ENCODE results near the gene TEX264. TPM values are rescaled to one million over a fixed set of nuclear protein-coding genes. Genes with fewer than 3 reads are reported as not detected.

TEX264 gene
- total RNA-seq, 4 donors from 2014 or later: 60.9 to 116 (median 88.2) TPM

DNA sequence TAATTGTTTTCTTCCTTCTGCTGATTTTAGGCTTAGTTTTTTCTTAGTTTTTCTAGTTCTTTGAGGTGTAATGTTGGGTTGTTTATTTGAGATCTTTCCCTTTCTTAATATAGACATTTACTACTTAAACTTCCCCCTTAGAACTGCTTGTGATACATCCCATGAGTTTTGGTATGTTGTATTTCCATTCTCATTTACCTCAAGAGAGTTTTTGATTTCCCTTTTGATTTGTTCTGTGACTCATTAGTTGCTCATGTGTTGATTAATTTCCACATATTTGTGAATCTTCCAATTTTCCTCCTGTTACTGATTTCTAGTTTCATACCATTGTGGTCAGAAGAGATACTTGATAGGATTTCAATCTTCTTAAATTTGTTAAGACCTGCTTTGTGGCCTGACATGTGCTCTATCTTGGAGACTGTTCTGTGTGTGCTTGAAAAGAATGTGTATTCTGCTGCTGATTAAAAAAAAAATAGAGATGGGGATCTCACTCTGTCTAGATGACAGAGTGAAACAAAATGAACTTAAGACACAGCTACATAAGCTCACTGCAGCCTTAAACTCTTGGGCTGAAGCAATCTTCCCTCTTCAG lies 58.1 kb downstream of the TEX264 start:
- intact Hi-C loops (cut with DNase I; ENCODE audit: low total_unique reads) (no loop called here), in situ Hi-C loops (cut with MboI; ENCODE audit: low pct_ligation_motif_present in 1 of 4, low pct_unique_long_range_greater_than_20kb in 1 of 4, low sequenced_read_pairs in 3 of 4) (no loop called here)
- no peak for TF ChIP-seq POLR2A (IDR thresholded peaks at IDR 0.05)
- TF ChIP-seq, protein P1, sequence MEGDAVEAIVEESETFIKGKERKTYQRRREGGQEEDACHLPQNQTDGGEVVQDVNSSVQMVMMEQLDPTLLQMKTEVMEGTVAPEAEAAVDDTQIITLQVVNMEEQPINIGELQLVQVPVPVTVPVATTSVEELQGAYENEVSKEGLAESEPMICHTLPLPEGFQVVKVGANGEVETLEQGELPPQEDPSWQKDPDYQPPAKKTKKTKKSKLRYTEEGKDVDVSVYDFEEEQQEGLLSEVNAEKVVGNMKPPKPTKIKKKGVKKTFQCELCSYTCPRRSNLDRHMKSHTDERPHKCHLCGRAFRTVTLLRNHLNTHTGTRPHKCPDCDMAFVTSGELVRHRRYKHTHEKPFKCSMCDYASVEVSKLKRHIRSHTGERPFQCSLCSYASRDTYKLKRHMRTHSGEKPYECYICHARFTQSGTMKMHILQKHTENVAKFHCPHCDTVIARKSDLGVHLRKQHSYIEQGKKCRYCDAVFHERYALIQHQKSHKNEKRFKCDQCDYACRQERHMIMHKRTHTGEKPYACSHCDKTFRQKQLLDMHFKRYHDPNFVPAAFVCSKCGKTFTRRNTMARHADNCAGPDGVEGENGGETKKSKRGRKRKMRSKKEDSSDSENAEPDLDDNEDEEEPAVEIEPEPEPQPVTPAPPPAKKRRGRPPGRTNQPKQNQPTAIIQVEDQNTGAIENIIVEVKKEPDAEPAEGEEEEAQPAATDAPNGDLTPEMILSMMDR (IDR thresholded peaks at IDR 0.05): no peak
- no peak for TF ChIP-seq EP300 (IDR thresholded peaks at IDR 0.05; ENCODE audit: low read depth)
- no peak for TF ChIP-seq POLR2AphosphoS5 (IDR thresholded peaks at IDR 0.05)
- Histone ChIP-seq H3K36me3 (no peaks in the 10 kb centered on the region), H3K9me3 (no peaks in the 10 kb centered on the region), H3K4me3 (no peak overlapping the region), H3K4me1 (no peaks in the 10 kb centered on the region), H3K27ac (no peak overlapping the region), H3K27me3 (no peaks in the 10 kb centered on the region)
- no peak for DNase-seq

DNA sequence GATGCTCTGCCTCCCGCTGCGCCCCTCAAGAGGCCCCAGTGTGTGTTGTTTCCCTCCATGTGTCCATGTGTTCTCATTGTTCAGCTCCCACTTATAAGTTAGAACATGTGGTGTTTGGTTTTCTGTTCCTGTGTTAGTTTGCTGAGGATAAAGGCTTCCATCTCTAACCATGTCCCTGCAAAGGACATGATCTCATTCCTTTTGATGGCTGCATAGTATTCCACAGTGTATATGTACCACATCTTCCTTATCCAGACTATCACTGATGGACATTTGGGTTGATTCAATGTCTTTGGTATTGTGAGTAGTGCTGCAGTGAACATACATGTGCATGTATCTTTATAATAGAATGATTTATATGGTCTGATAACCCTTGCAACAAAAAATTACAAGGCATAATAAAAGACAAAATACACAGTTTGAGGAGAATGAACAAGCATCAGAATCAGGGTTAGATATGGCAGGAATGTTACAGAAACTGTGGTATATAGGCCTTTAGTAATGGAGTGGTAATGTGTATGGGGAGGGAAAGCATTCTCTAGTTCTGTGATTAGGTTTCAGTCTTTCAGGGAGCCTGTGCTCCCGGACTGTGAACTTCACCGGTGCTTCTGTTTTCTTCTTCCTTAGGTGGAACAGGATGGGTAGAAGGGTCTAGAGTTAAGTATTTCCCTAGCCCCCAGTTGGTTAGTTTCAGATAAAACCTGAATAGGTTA lies 63.0 kb downstream of the TEX264 start:
- TF ChIP-seq EP300 (IDR thresholded peaks at IDR 0.05; ENCODE audit: low read depth) (no peak), POLR2AphosphoS5 (IDR thresholded peaks at IDR 0.05) (no peak), POLR2A (IDR thresholded peaks at IDR 0.05) (no peak)
- no peak for DNase-seq
- H3K27ac ChIP-seq: no peak overlapping the region
- H3K9me3 ChIP-seq: no peaks in the 10 kb centered on the region
- intact Hi-C loops (cut with DNase I; ENCODE audit: low total_unique reads) (no loop called here), in situ Hi-C loops (cut with MboI; ENCODE audit: low pct_ligation_motif_present in 1 of 4, low pct_unique_long_range_greater_than_20kb in 1 of 4, low sequenced_read_pairs in 3 of 4) (no loop called here)
- peaks cover 15% of the 10 kb centered on the region for H3K27me3 ChIP-seq
- H3K36me3 ChIP-seq: no peaks in the 10 kb centered on the region
- no peaks in the 10 kb centered on the region for H3K4me1 ChIP-seq
- WGBS, 2 donors (ENCODE audit: low coverage in 1 of 2): 94% methylated on average over 4 of the region's 4 CpGs; no CpG with 5 or more reads in 1 of the 2 donors
- H3K4me3 ChIP-seq: no peak overlapping the region

DNA sequence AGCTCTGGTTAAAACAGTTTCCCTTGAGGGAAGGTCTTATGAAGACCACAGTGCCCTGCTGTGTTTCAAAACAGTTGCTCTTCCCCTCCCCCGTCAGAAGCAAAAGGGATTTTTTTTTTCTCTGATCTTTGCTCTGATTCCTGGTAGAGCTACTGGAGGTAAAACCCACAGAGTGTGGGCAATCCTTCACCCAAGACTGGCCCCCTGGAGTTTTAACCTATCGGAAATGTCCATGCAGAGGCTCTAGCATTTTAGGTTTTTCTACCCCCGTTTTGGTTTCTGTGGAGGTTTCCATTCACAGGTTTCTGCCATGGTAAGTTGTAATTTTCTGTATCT lies 63.5 kb downstream of the TEX264 start:
- Histone ChIP-seq H3K36me3 (no peaks in the 10 kb centered on the region), H3K9me3 (no peaks in the 10 kb centered on the region), H3K4me1 (no peaks in the 10 kb centered on the region), H3K27ac (no peak overlapping the region), H3K27me3 (peaks cover 15% of the 10 kb centered on the region), H3K4me3 (no peak overlapping the region)
- in situ Hi-C loops (cut with MboI; ENCODE audit: low pct_ligation_motif_present in 1 of 4, low pct_unique_long_range_greater_than_20kb in 1 of 4, low sequenced_read_pairs in 3 of 4) (no loop called here), intact Hi-C loops (cut with DNase I; ENCODE audit: low total_unique reads) (no loop called here)
- no peak for DNase-seq
- 57 to 60% methylated on average over 1 to 3 of the region's 3 CpGs for WGBS, 2 donors (ENCODE audit: low coverage in 1 of 2)
- no peak for TF ChIP-seq EP300 (IDR thresholded peaks at IDR 0.05; ENCODE audit: low read depth)
- TF ChIP-seq, protein P1 (IDR thresholded peaks at IDR 0.05): no peak
- TF ChIP-seq POLR2AphosphoS5 (IDR thresholded peaks at IDR 0.05): no peak
- TF ChIP-seq POLR2A (IDR thresholded peaks at IDR 0.05): no peak

DNA sequence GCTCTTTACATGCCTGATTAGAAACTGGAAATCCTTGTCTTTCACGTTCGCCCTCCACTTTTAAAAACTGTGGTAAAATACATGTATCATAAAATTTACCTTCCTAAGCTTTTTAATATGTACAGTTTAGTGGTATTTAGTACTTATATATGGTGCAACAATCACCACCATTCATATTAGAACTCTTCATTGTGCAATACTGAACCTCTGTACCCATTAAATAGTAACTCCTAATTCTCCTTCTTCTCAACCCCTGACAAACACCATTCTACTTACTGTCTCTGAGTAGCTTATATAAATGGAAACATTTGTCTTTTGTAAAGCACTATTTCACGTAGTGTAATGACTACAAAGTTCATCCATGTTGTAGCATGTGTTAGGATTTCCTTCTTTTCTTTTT lies 64.0 kb downstream of the TEX264 start:
- in situ Hi-C loops (cut with MboI; ENCODE audit: low pct_ligation_motif_present in 1 of 4, low pct_unique_long_range_greater_than_20kb in 1 of 4, low sequenced_read_pairs in 3 of 4): no loop called here
- Histone ChIP-seq H3K9me3 (no peaks in the 10 kb centered on the region), H3K27me3 (peaks cover 15% of the 10 kb centered on the region), H3K4me3 (no peak overlapping the region), H3K4me1 (no peaks in the 10 kb centered on the region), H3K36me3 (no peaks in the 10 kb centered on the region), H3K27ac (no peak overlapping the region)
- TF ChIP-seq POLR2AphosphoS5 (IDR thresholded peaks at IDR 0.05) (no peak), EP300 (IDR thresholded peaks at IDR 0.05; ENCODE audit: low read depth) (no peak), POLR2A (IDR thresholded peaks at IDR 0.05) (no peak)
- TF ChIP-seq, protein P1 (IDR thresholded peaks at IDR 0.05): no peak
- intact Hi-C loops (cut with DNase I; ENCODE audit: low total_unique reads): no loop called here
- DNase-seq: no peak
- WGBS, 2 donors (ENCODE audit: low coverage in 1 of 2): 61 to 80% methylated on average over 1 to 3 of the region's 3 CpGs
